Upper lobe of right lung (tissue), 1 donor: ENCODE measurements around the gene MYO3A. TPM values are rescaled to one million over a fixed set of nuclear protein-coding genes. Genes with fewer than 3 reads are reported as not detected.
"Not testable (repeated sequence)": the region's sequence is repeated elsewhere in the genome, so short reads cannot be mapped to it uniquely, and the experiment has no call there.

Source experiments
- ATAC-seq: fragments of 200-7000 bp; cut with Tn5 transposase; one replicate; pipeline ENCODE4 v1.9.1; 2020; ENCODE audit warnings: mild to moderate bottlenecking, moderate library complexity
- DNase-seq: peaks from one replicate; pipeline ENCODE4 v3.0.0-alpha.2; 2020
- H3K27ac ChIP-seq: fragments of 200-600 bp; one replicate; pipeline ENCODE4 v1.8.0; 2022
- H3K27me3 ChIP-seq: fragments of 200-600 bp; one replicate; pipeline ENCODE4 v1.8.0; 2022; ENCODE audit warnings: mild to moderate bottlenecking
- H3K36me3 ChIP-seq: fragments of 200-600 bp; one replicate; pipeline ENCODE4 v1.8.0; 2022
- H3K4me1 ChIP-seq: fragments of 200-600 bp; one replicate; pipeline ENCODE4 v1.8.0; 2022
- H3K4me3 ChIP-seq: fragments of 200-600 bp; one replicate; pipeline ENCODE4 v1.8.0; 2022; ENCODE audit warnings: mild to moderate bottlenecking
- H3K9me3 ChIP-seq: fragments of 200-600 bp; one replicate; pipeline ENCODE4 v1.8.0; 2022
- CTCF ChIP-seq: fragments of 200-600 bp; IDR thresholded peaks from one replicate; pipeline ENCODE4 v1.8.0; 2022; ENCODE audit warnings: antibody characterized with exemption
- intact Hi-C: fragments of 100-400 bp; cut with DNase I; formaldehyde crosslinking; loops from one replicate; pipeline ENCODE4 v1.11.0; 2022
- total RNA-seq: library from RNA; stranded (reverse); fragmentation: NEBNext Ultra II Directional; extraction: Animal tissue kit (Norgen Biotek cat#: 25700); gene quantifications from one replicate; pipeline ENCODE4 v1.2.1, GENCODE V29; 2021
- donor health status: DM: no; HTN: yes; CAD: no; lungs with severe emphysema.

MYO3A gene
- total RNA-seq, 1 donor from 2014 or later: 0.06 TPM

GRCh38 chr10:26087666-26088065, 153.6 kb downstream of the MYO3A start:
- ATAC-seq (no peak), DNase-seq (no peak)
- H3K4me3 ChIP-seq: no peak overlapping the region
- no peak overlapping the region for H3K27ac ChIP-seq
- H3K27me3 ChIP-seq: no peaks in the 10 kb centered on the region
- TF ChIP-seq CTCF: no peak
- no peaks in the 10 kb centered on the region for H3K9me3 ChIP-seq
- H3K36me3 ChIP-seq: no peaks in the 10 kb centered on the region
- no peaks in the 10 kb centered on the region for H3K4me1 ChIP-seq
- intact Hi-C loops: no loop called here

GRCh38 chr10:26090026-26090425, 156.0 kb downstream of the MYO3A start:
- Histone ChIP-seq H3K27ac (no peak overlapping the region), H3K4me3 (no peak overlapping the region), H3K4me1 (no peaks in the 10 kb centered on the region), H3K27me3 (no peaks in the 10 kb centered on the region), H3K9me3 (no peaks in the 10 kb centered on the region), H3K36me3 (no peaks in the 10 kb centered on the region)
- ATAC-seq: no peak
- TF ChIP-seq CTCF: no peak
- DNase-seq: no peak
- intact Hi-C loops: no loop called here

GRCh38 chr10:26090762-26091161, 156.7 kb downstream of the MYO3A start:
- no peaks in the 10 kb centered on the region for H3K36me3 ChIP-seq
- no peak for TF ChIP-seq CTCF
- no peaks in the 10 kb centered on the region for H3K27me3 ChIP-seq
- DNase-seq: no peak
- no peak overlapping the region for H3K27ac ChIP-seq
- no peaks in the 10 kb centered on the region for H3K4me1 ChIP-seq
- H3K4me3 ChIP-seq: no peak overlapping the region
- ATAC-seq: no peak
- H3K9me3 ChIP-seq: no peaks in the 10 kb centered on the region
- intact Hi-C loops: no loop called here

GRCh38 chr10:26093229-26093628, 159.2 kb downstream of the MYO3A start:
- H3K4me1 ChIP-seq: no peaks in the 10 kb centered on the region
- TF ChIP-seq CTCF: no peak
- H3K4me3 ChIP-seq: no peak overlapping the region
- DNase-seq: no peak
- intact Hi-C loops: no loop called here
- no peaks in the 10 kb centered on the region for H3K27me3 ChIP-seq
- H3K9me3 ChIP-seq: no peaks in the 10 kb centered on the region
- ATAC-seq: no peak
- H3K27ac ChIP-seq: no peak overlapping the region
- H3K36me3 ChIP-seq: no peaks in the 10 kb centered on the region

- no peak for DNase-seq
- no peak for ATAC-seq
- Histone ChIP-seq H3K27me3 (no peaks in the 10 kb centered on the region), H3K27ac (no peak overlapping the region), H3K36me3 (no peaks in the 10 kb centered on the region), H3K9me3 (no peaks in the 10 kb centered on the region), H3K4me1 (no peaks in the 10 kb centered on the region), H3K4me3 (no peak overlapping the region)
- intact Hi-C loops: no loop called here
- TF ChIP-seq CTCF: no peak
These were observed 161.8 kb downstream of the MYO3A start for GRCh38 chr10:26095781-26096180.

GRCh38 chr10:26097549-26097948, 163.5 kb downstream of the MYO3A start:
- H3K9me3 ChIP-seq, H3K27me3 ChIP-seq, H3K4me1 ChIP-seq, H3K36me3 ChIP-seq, H3K4me3 ChIP-seq, ATAC-seq, DNase-seq, intact Hi-C loops, H3K27ac ChIP-seq: not testable (repeated sequence)
